Measurements from ENCODE around the gene EFNB2.

DNA sequence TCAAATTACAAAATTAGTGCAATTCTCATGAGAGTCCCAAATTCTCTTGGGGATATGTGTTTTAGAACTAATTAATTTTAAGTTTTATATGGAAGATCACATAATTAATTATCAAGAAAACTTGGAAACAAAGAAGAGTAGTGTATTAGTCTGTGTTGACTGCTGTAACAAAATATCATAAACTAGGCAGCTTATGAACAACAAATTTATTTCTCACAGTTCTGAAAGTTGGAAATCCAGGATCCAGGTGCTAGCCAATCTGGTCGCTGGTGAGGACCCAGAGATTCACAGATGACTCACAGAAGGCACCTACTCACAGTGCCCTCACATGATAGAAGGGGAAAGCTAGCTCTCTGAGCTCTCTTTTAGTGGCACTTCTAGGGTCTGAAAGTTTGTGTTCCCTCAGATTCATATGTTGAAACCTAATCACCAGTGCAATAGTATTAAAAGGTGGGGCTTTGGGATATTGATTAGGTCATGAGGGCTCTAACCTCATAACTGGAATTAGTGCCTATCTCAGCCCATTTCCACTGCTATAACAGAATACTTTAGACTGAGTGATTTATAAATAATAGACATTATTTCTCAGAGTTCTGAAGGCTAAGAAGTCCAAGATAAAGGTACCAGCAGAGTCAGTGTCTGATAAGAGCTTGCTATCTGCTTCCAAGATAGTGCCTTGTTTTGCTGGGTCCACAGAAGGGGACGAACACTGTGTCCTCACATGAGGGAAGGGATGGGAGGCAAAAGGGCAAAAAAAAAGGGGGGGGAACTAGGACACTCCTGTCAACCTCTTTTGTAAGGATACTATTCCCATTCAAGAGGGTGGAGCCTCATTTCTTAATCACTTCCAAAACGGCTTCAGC is 34.0 kb upstream of the EFNB2 start:
- TF ChIP-seq JUN (IDR thresholded peaks at IDR 0.05; ENCODE audit: low read depth, low read length) (no peak), RBBP5 (IDR thresholded peaks at IDR 0.05; ENCODE audit: borderline replicate concordance, low read depth, low read length) (no peak), EZH2 (IDR thresholded peaks at IDR 0.05; ENCODE audit: low read depth, low read length, severe bottlenecking) (no peak), CHD2 (IDR thresholded peaks at IDR 0.05; ENCODE audit: low read length) (no peak), CHD1 (IDR thresholded peaks at IDR 0.05; ENCODE audit: low read depth, low read length) (no peak), TAF1 (IDR thresholded peaks at IDR 0.05; ENCODE audit: low read depth, low read length) (no peak), POLR2A (IDR thresholded peaks at IDR 0.05; ENCODE audit: control extremely low read depth in 1 of 2, low read depth in 2 of 2, low read length in 2 of 2) (no peak), POLR2AphosphoS5 (IDR thresholded peaks at IDR 0.05; ENCODE audit: low read depth, low read length) (no peak), KDM1A (IDR thresholded peaks at IDR 0.05; ENCODE audit: borderline replicate concordance, low read length) (no peak), TAF7 (optimal IDR thresholded peaks at IDR 0.05; ENCODE audit: borderline replicate concordance, low read depth, low read length) (no peak), JUND (IDR thresholded peaks at IDR 0.05; ENCODE audit: low read length) (no peak), POU5F1 (IDR thresholded peaks at IDR 0.05; ENCODE audit: low read depth, low read length) (no peak)
- TF ChIP-seq, protein P1, sequence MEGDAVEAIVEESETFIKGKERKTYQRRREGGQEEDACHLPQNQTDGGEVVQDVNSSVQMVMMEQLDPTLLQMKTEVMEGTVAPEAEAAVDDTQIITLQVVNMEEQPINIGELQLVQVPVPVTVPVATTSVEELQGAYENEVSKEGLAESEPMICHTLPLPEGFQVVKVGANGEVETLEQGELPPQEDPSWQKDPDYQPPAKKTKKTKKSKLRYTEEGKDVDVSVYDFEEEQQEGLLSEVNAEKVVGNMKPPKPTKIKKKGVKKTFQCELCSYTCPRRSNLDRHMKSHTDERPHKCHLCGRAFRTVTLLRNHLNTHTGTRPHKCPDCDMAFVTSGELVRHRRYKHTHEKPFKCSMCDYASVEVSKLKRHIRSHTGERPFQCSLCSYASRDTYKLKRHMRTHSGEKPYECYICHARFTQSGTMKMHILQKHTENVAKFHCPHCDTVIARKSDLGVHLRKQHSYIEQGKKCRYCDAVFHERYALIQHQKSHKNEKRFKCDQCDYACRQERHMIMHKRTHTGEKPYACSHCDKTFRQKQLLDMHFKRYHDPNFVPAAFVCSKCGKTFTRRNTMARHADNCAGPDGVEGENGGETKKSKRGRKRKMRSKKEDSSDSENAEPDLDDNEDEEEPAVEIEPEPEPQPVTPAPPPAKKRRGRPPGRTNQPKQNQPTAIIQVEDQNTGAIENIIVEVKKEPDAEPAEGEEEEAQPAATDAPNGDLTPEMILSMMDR (IDR thresholded peaks at IDR 0.05; ENCODE audit: control extremely low read depth in 1 of 3, insufficient read depth in 1 of 3, low read depth in 1 of 3, low read length in 3 of 3): no peak

Measured in H1 (cell line).